ENCODE results near the gene BCL2L15. TPM values are rescaled to one million over a fixed set of nuclear protein-coding genes. Genes with fewer than 3 reads are reported as not detected.

Gene BCL2L15
- total and polyA plus RNA-seq, 2 of the 8 experiments (the other 6 are each of a cell fraction or from before 2014, with no cell fraction given) = 0.32 to 0.36 TPM

DNA sequence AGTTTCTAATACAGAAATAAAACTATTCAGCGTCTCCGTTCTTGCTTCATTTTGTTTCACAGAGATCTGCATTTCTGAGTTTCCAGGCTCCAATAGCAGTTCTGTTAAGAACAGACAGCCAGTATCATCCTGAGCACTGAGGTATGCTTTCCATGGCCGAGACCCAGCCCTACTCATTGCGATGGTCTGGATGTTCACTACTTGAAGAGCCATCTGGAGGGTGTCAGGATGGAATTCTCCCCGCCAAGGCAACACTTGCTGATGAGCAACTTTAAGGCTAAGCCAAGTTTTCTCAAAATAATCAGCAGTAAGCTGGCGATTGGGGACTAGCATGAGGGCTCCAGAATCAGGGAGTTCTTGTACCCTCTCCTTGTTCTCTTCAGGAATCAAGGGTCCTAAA, 7.7 kb upstream of the BCL2L15 start (continued):
- TF ChIP-seq, protein P1, sequence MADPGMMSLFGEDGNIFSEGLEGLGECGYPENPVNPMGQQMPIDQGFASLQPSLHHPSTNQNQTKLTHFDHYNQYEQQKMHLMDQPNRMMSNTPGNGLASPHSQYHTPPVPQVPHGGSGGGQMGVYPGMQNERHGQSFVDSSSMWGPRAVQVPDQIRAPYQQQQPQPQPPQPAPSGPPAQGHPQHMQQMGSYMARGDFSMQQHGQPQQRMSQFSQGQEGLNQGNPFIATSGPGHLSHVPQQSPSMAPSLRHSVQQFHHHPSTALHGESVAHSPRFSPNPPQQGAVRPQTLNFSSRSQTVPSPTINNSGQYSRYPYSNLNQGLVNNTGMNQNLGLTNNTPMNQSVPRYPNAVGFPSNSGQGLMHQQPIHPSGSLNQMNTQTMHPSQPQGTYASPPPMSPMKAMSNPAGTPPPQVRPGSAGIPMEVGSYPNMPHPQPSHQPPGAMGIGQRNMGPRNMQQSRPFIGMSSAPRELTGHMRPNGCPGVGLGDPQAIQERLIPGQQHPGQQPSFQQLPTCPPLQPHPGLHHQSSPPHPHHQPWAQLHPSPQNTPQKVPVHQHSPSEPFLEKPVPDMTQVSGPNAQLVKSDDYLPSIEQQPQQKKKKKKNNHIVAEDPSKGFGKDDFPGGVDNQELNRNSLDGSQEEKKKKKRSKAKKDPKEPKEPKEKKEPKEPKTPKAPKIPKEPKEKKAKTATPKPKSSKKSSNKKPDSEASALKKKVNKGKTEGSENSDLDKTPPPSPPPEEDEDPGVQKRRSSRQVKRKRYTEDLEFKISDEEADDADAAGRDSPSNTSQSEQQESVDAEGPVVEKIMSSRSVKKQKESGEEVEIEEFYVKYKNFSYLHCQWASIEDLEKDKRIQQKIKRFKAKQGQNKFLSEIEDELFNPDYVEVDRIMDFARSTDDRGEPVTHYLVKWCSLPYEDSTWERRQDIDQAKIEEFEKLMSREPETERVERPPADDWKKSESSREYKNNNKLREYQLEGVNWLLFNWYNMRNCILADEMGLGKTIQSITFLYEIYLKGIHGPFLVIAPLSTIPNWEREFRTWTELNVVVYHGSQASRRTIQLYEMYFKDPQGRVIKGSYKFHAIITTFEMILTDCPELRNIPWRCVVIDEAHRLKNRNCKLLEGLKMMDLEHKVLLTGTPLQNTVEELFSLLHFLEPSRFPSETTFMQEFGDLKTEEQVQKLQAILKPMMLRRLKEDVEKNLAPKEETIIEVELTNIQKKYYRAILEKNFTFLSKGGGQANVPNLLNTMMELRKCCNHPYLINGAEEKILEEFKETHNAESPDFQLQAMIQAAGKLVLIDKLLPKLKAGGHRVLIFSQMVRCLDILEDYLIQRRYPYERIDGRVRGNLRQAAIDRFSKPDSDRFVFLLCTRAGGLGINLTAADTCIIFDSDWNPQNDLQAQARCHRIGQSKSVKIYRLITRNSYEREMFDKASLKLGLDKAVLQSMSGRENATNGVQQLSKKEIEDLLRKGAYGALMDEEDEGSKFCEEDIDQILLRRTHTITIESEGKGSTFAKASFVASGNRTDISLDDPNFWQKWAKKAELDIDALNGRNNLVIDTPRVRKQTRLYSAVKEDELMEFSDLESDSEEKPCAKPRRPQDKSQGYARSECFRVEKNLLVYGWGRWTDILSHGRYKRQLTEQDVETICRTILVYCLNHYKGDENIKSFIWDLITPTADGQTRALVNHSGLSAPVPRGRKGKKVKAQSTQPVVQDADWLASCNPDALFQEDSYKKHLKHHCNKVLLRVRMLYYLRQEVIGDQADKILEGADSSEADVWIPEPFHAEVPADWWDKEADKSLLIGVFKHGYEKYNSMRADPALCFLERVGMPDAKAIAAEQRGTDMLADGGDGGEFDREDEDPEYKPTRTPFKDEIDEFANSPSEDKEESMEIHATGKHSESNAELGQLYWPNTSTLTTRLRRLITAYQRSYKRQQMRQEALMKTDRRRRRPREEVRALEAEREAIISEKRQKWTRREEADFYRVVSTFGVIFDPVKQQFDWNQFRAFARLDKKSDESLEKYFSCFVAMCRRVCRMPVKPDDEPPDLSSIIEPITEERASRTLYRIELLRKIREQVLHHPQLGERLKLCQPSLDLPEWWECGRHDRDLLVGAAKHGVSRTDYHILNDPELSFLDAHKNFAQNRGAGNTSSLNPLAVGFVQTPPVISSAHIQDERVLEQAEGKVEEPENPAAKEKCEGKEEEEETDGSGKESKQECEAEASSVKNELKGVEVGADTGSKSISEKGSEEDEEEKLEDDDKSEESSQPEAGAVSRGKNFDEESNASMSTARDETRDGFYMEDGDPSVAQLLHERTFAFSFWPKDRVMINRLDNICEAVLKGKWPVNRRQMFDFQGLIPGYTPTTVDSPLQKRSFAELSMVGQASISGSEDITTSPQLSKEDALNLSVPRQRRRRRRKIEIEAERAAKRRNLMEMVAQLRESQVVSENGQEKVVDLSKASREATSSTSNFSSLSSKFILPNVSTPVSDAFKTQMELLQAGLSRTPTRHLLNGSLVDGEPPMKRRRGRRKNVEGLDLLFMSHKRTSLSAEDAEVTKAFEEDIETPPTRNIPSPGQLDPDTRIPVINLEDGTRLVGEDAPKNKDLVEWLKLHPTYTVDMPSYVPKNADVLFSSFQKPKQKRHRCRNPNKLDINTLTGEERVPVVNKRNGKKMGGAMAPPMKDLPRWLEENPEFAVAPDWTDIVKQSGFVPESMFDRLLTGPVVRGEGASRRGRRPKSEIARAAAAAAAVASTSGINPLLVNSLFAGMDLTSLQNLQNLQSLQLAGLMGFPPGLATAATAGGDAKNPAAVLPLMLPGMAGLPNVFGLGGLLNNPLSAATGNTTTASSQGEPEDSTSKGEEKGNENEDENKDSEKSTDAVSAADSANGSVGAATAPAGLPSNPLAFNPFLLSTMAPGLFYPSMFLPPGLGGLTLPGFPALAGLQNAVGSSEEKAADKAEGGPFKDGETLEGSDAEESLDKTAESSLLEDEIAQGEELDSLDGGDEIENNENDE (IDR thresholded peaks at IDR 0.05; ENCODE audit: insufficient replicate concordance, low read length) = no peak
- TF ChIP-seq EGR1 (IDR thresholded peaks at IDR 0.05; ENCODE audit: borderline replicate concordance, low read depth, low read length) (no peak), CBX5 (IDR thresholded peaks at IDR 0.05; ENCODE audit: low read depth, low read length) (no peak), MAFK (IDR thresholded peaks at IDR 0.05; ENCODE audit: low read depth, low read length) (no peak), POLR2A (IDR thresholded peaks at IDR 0.05; ENCODE audit: control extremely low read depth in 1 of 2, low read depth in 2 of 2, low read length in 2 of 2) (no peak), PHF8 (conservative IDR thresholded peaks at IDR 0.05; ENCODE audit: low read depth, low read length) (no peak)
